ENCODE measurements around the gene SLC39A11.

- TF ChIP-seq CTCF (IDR thresholded peaks at IDR 0.05; ENCODE audit: insufficient read depth, low read depth, low read length) (no peak), EZH2 (IDR thresholded peaks at IDR 0.05; ENCODE audit: insufficient read depth, low read length) (no peak)
These were observed 70.7 kb downstream of the SLC39A11 start for GRCh38 chr17:73021771-73022170.

Measured in astrocyte (in vitro differentiated cells and primary cell).